Body of pancreas (tissue), 4 donors: ENCODE data around the gene PRSS16.

Experiments used
- POLR2A ChIP-seq, 3 donors: fragments of 450-650 bp; IDR thresholded peaks; one replicate each; pipeline ENCODE4 v1.6.1; 2016; ENCODE audit warnings: antibody characterized with exemption in 3 of 3, mild to moderate bottlenecking in 2 of 3
- TF ChIP-seq, protein P1 (sequence below), 7 experiments: fragments of 450-650 bp in 4 of 7; fragments of 200-600 bp in 3 of 7; sonication (generic) in 3 of 7; IDR thresholded peaks; one replicate each; pipeline ENCODE4 v1.5.1; 2016 to 2019; ENCODE audit warnings: antibody characterized with exemption in 7 of 7

DNA sequence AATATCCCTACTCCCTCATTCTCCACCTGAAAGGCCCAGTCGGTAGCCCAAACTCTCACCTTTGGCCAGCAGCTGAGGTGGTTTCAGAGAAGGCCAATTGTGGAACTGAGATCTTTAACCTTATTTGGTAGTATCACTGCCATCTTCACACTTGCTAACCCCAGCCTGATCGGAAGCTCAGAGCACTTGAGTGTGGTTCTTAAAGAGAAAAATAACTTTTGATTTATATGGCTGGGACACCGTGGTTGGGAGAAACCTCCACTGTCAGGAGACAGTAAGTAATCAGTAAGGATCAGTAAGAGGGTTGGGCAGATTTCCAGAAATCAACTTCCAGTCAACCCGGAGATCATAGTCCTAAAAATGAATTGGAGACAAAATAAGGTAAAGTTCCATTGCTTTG lies 22.8 kb upstream of the PRSS16 start:
- no peak for TF ChIP-seq POLR2A (IDR thresholded peaks at IDR 0.05)
- TF ChIP-seq, protein P1, sequence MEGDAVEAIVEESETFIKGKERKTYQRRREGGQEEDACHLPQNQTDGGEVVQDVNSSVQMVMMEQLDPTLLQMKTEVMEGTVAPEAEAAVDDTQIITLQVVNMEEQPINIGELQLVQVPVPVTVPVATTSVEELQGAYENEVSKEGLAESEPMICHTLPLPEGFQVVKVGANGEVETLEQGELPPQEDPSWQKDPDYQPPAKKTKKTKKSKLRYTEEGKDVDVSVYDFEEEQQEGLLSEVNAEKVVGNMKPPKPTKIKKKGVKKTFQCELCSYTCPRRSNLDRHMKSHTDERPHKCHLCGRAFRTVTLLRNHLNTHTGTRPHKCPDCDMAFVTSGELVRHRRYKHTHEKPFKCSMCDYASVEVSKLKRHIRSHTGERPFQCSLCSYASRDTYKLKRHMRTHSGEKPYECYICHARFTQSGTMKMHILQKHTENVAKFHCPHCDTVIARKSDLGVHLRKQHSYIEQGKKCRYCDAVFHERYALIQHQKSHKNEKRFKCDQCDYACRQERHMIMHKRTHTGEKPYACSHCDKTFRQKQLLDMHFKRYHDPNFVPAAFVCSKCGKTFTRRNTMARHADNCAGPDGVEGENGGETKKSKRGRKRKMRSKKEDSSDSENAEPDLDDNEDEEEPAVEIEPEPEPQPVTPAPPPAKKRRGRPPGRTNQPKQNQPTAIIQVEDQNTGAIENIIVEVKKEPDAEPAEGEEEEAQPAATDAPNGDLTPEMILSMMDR (IDR thresholded peaks at IDR 0.05), result no peak
